Body of pancreas (tissue), 4 donors: ENCODE results near the gene MAP3K12.

Experiments
- CTCF ChIP-seq, 7 experiments: fragments of 450-650 bp in 4 of 7; fragments of 200-600 bp in 3 of 7; sonication (generic) in 3 of 7; IDR thresholded peaks; one replicate each; pipeline ENCODE4 v1.5.1; 2016 to 2019; ENCODE audit warnings: antibody characterized with exemption in 7 of 7
- POLR2A ChIP-seq, 3 donors: fragments of 450-650 bp; IDR thresholded peaks; one replicate each; pipeline ENCODE4 v1.6.1; 2016; ENCODE audit warnings: antibody characterized with exemption in 3 of 3, mild to moderate bottlenecking in 2 of 3

GRCh38 chr12:53493610-53494391 lies 5.5 kb downstream of the MAP3K12 start:
- no peak for TF ChIP-seq CTCF (IDR thresholded peaks at IDR 0.05)
- no peak for TF ChIP-seq POLR2A (IDR thresholded peaks at IDR 0.05)
